ENCODE measurements around the gene GRM1. TPM values are rescaled to one million over a fixed set of nuclear protein-coding genes. Genes with fewer than 3 reads are reported as not detected.

The GRM1 gene
- total and polyA plus RNA-seq, 2 of the 4 experiments (the other 2 are of a cell fraction): not detected

- H3K4me3 ChIP-seq (ENCODE audit: insufficient read depth, low read depth, low read length): no peak overlapping the region
- no peak for DNase-seq
Observed at GRCh38 chr6:146316175-146316495, 287.3 kb downstream of the GRM1 start.

More at GRCh38 chr6:146316175-146316495, 287.3 kb downstream of the GRM1 start:
- ATAC-seq (ENCODE audit: low read depth): no peak
- Histone ChIP-seq H3K27me3 (ENCODE audit: control insufficient read depth, insufficient read depth, low read length) (no peaks in the 10 kb centered on the region), H3K36me3 (ENCODE audit: control insufficient read depth, insufficient read depth, low read length) (no peaks in the 10 kb centered on the region), H3K79me1 (ENCODE audit: low read depth in 1 of 2, low read length in 2 of 2) (no peaks in the 10 kb centered on the region), H3K27ac (ENCODE audit: insufficient read depth, low read length) (no peak overlapping the region), H3K4me1 (ENCODE audit: control insufficient read depth, insufficient read depth, low read length) (no peaks in the 10 kb centered on the region), H4K8ac (ENCODE audit: low read depth in 2 of 2, low read length in 2 of 2) (no peak overlapping the region), H4K91ac (ENCODE audit: insufficient read depth, low read depth, low read length) (no peak overlapping the region), H3K14ac (replicated peaks; ENCODE audit: low read depth, low read length) (no peak overlapping the region), H4K5ac (ENCODE audit: low read depth, low read length) (no peak overlapping the region), H3K9ac (ENCODE audit: low read depth, low read length) (no peak overlapping the region), H4K20me1 (ENCODE audit: insufficient read depth, low read length) (no peaks in the 10 kb centered on the region), H2BK120ac (ENCODE audit: low read depth, low read length) (no peak overlapping the region), H3K9me1 (ENCODE audit: insufficient read depth, low read length) (no peaks in the 10 kb centered on the region), H2AFZ (replicated peaks; ENCODE audit: low read length, poor library complexity) (no peak overlapping the region), H3K9me3 (ENCODE audit: control insufficient read depth, insufficient read depth, low read length) (no peaks in the 10 kb centered on the region), H3K23ac (ENCODE audit: low read depth, low read length) (no peak overlapping the region), H2BK15ac (ENCODE audit: low read depth, low read length) (no peak overlapping the region), H3K4me2 (ENCODE audit: low read depth, low read length) (no peak overlapping the region), H3K4ac (ENCODE audit: low read depth, low read length) (no peak overlapping the region), H2AK9ac (replicated peaks; ENCODE audit: low read depth, low read length, poor library complexity) (no peak overlapping the region), H3K18ac (ENCODE audit: low read depth, low read length) (no peak overlapping the region), H2BK20ac (ENCODE audit: low read depth, low read length) (no peak overlapping the region), H3K56ac (ENCODE audit: extremely low read depth, insufficient read depth, low read length) (no peak overlapping the region), H2AK5ac (ENCODE audit: low read depth, low read length) (no peak overlapping the region), H2BK5ac (ENCODE audit: low read depth, low read length, poor library complexity, severe bottlenecking) (no peak overlapping the region)
- POLR2A ChIA-PET (ENCODE audit: unreplicated experiment): no interaction called here
- dilution Hi-C loops (cut with HindIII; ENCODE audit: low sequenced_read_pairs, unreplicated experiment): no loop called here
- intact Hi-C loops (cut with micrococcal nuclease): no loop called here
- no peak for TF ChIP-seq CEBPB (IDR thresholded peaks at IDR 0.05; ENCODE audit: low read depth, low read length)
- TF ChIP-seq SMC3 (IDR thresholded peaks at IDR 0.05; ENCODE audit: low read depth, low read length): no peak
- TF ChIP-seq FOS (IDR thresholded peaks at IDR 0.05; ENCODE audit: low read depth, low read length): no peak
- TF ChIP-seq, protein P1, sequence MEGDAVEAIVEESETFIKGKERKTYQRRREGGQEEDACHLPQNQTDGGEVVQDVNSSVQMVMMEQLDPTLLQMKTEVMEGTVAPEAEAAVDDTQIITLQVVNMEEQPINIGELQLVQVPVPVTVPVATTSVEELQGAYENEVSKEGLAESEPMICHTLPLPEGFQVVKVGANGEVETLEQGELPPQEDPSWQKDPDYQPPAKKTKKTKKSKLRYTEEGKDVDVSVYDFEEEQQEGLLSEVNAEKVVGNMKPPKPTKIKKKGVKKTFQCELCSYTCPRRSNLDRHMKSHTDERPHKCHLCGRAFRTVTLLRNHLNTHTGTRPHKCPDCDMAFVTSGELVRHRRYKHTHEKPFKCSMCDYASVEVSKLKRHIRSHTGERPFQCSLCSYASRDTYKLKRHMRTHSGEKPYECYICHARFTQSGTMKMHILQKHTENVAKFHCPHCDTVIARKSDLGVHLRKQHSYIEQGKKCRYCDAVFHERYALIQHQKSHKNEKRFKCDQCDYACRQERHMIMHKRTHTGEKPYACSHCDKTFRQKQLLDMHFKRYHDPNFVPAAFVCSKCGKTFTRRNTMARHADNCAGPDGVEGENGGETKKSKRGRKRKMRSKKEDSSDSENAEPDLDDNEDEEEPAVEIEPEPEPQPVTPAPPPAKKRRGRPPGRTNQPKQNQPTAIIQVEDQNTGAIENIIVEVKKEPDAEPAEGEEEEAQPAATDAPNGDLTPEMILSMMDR (conservative IDR thresholded peaks at IDR 0.05; ENCODE audit: low read depth, low read length): no peak
- no peak for TF ChIP-seq NFE2L2 (IDR thresholded peaks at IDR 0.05; ENCODE audit: low read depth, low read length)
- CTCF ChIA-PET: no interaction called here
- no TSS peak for BruUV-seq (replicated peaks)
- in situ Hi-C loops (cut with MboI; ENCODE audit: low sequenced_read_pairs): no loop called here
- WGBS, 2 experiments (ENCODE audit: extremely low coverage in 2 of 2, insufficient read length in 1 of 2): 90% methylated on average over 2 of the region's 5 CpGs; no CpG with 5 or more reads in 1 of the 2 experiments

Measured in IMR-90 (cell line).